Nephron progenitor cell (in vitro differentiated cells): ENCODE results near the gene TH.
A peak's percentile ranks its signal among the peaks of the same experiment; 100 is the strongest.

Source experiments
- DNase-seq: peaks from one replicate; pipeline ENCODE4 v3.0.0; 2021
- H3K27ac Mint-ChIP-seq: 2 replicates; pipeline ENCODE4 v1.8.0; 2021; ENCODE audit warnings: mild to moderate bottlenecking, moderate library complexity, mixed read lengths
- H3K27me3 Mint-ChIP-seq: 2 replicates; pipeline ENCODE4 v1.8.0; 2021; ENCODE audit warnings: mild to moderate bottlenecking, low read depth, mixed read lengths; ENCODE audit not compliant: poor library complexity
- H3K36me3 Mint-ChIP-seq: 2 replicates; pipeline ENCODE4 v1.8.0; 2021; ENCODE audit warnings: low read depth, mixed read lengths
- H3K4me1 Mint-ChIP-seq: 2 replicates; pipeline ENCODE4 v1.8.0; 2021; ENCODE audit warnings: mixed read lengths
- H3K4me3 Mint-ChIP-seq: 2 replicates; pipeline ENCODE4 v1.8.0; 2021; ENCODE audit warnings: mild to moderate bottlenecking, moderate library complexity, mixed read lengths
- H3K9me3 Mint-ChIP-seq: 2 replicates; pipeline ENCODE4 v1.8.0; 2021; ENCODE audit warnings: mild to moderate bottlenecking, moderate library complexity, mixed read lengths
- CTCF ChIP-seq: fragments of 200-600 bp; sonication (generic); IDR thresholded peaks from 2 replicates; pipeline ENCODE4 v1.5.0; 2021; ENCODE audit warnings: antibody characterized with exemption

The TH gene

DNA sequence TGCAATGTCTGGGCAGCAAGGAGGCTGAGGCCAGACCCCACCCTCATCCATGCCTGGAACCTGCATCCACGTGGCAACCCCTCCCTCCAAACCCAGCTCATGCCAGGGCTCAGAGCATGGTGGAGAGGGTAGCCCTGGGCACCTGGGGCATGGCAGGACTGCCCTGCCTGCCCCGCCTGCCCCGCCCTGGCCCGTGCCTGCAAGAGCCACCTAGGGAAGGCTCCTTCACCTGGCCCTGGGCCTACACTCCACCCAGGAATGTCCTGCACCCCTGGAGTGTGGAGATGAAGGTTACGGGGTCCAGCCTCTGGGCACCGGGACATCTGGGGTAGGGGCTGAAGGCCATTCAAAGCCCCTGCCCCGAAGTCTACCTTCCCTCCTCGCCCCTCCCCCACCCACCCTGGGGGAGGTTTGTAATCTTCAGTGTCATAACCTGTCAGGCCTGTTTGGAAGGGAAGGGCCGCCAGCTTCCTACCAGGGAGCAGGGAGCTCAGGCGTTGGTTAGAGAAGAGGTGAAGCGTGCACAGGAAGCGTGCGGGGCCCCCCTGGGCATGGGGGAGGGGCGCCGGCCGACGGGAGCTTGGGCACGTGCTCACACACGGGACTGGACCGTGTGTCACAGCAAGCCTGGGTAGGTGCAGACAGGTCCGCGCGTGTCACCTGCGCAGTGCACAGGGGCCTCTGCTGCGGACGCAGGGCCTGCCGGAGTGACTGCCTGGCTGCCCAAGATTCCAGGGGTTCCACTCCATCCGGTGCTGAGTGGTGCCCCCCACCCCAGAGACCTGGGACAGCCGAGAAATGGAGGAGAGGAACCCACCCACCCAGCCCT, 30.7 kb upstream of the TH start:
- H3K4me3 Mint-ChIP-seq, result no peak overlapping the region
- H3K4me1 Mint-ChIP-seq, result peaks cover 8% of the 10 kb centered on the region
- TF ChIP-seq CTCF, result no peak
- no peak overlapping the region for H3K27ac Mint-ChIP-seq
- peak; percentile 10 for DNase-seq
- H3K36me3 Mint-ChIP-seq, result no peaks in the 10 kb centered on the region
- H3K27me3 Mint-ChIP-seq, result no peaks in the 10 kb centered on the region
- H3K9me3 Mint-ChIP-seq, result no peaks in the 10 kb centered on the region

DNA sequence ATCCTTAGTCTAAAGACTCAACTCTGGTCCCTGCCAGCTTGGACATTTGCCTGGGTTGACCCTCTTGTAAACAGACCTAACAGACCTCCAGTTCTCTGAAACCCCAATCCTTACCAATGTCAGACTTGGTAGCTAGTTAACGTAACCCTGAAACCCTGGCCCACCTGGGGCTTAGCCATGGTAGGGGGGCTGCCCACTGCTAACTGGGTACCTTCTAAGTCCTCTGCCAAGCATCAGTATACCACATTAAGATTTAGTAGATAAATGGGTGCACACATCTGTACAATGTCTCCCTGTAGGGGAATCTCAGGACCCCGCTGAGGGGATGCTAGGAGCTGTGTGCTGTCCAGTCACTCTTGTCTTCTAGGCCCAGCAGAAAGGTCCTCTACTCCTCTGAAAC, 29.9 kb upstream of the TH start:
- peaks cover 6% of the 10 kb centered on the region for H3K27me3 Mint-ChIP-seq

GRCh38 chr11:2200957-2201519, 29.4 kb upstream of the TH start:
- Mint-ChIP-seq H3K4me3 (no peak overlapping the region), H3K27me3 (peaks cover 10% of the 10 kb centered on the region), H3K36me3 (no peaks in the 10 kb centered on the region), H3K9me3 (no peaks in the 10 kb centered on the region), H3K27ac (peak overlapping the region; percentile 4), H3K4me1 (peaks cover 20% of the 10 kb centered on the region)
- no peak for TF ChIP-seq CTCF
- no peak for DNase-seq

More for the DNA sequence above, 29.9 kb upstream of the TH start:
- Mint-ChIP-seq H3K4me3 (no peak overlapping the region), H3K36me3 (no peaks in the 10 kb centered on the region), H3K9me3 (no peaks in the 10 kb centered on the region), H3K27ac (no peak overlapping the region), H3K4me1 (peaks cover 15% of the 10 kb centered on the region)
- no peak for TF ChIP-seq CTCF
- DNase-seq, result no peak

DNA sequence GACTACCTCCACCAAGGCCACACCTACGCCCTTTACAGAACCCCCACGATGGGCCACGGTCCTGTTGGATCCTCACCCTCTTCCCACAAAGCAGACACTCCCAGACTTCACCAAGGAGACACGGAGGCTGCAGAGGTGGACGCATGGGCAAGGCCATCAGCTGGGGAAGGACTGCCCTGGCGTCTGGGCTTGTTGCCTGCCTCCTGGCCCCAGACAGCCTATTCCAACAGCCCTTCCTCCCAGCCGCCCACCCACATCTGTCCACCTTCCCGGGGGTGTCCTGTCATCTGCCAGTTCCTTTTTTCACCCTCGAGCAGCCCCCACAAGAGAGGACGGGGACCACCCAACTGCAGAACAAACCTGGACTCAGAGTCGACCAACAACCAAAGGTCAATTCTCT, 28.9 kb upstream of the TH start:
- Mint-ChIP-seq H3K9me3 (no peaks in the 10 kb centered on the region), H3K4me1 (peaks cover 21% of the 10 kb centered on the region), H3K27ac (no peak overlapping the region)

DNA sequence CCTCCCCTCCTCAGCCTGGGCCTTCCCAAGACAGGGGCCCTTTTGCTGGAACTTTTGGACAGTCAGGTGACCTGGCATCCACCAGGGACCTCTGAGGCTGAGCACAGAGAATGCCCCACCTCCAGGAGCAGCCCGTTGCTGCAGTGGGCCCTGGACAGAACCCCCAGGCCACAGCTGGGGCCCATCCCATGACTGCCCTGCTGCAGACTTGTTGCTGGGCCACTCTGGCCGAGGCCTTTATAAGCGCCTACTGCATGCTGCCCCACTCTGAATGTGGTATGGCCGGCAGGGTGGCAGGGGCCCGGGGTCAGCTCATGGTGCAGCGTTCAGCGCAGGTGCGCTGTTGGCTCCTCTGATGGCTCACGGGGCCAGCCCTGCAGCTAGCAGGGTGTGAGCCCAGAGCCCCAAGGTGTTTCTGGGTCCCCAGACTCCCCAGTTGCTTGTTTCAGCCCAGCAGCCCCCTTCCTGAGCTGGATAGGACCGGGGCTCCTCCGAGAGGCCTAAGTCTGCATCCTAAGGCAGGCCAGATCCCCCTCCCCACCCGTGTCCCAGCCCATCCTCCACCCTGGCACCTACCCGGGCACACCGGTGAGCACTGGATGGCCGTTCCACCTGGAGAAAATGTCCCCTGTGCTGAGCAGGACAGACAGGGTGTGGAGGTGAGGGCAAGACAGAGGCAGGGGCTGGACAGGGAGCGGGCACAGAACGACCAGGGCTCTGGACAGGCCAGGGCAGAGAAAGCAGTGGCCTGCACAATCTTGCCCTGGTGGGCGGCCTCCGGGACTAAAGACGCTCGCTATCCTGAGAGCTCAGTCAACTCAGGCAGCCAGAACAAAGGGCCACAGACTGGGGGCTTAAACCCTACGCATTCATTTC, 28.1 kb upstream of the TH start:
- no peak for DNase-seq
- Mint-ChIP-seq H3K27ac (no peak overlapping the region), H3K36me3 (no peaks in the 10 kb centered on the region), H3K9me3 (no peaks in the 10 kb centered on the region), H3K4me3 (no peak overlapping the region), H3K4me1 (peaks cover 21% of the 10 kb centered on the region), H3K27me3 (peaks cover 10% of the 10 kb centered on the region)
- TF ChIP-seq CTCF, result no peak

More for the DNA sequence above, 28.9 kb upstream of the TH start:
- no peak overlapping the region for H3K4me3 Mint-ChIP-seq
- no peak for DNase-seq
- H3K27me3 Mint-ChIP-seq, result peaks cover 10% of the 10 kb centered on the region
- H3K36me3 Mint-ChIP-seq, result no peaks in the 10 kb centered on the region
- TF ChIP-seq CTCF, result no peak
